Measurements from ENCODE around the gene METTL21C.
A peak's percentile ranks its signal among the peaks of the same experiment; 100 is the strongest.

Gene METTL21C

DNA sequence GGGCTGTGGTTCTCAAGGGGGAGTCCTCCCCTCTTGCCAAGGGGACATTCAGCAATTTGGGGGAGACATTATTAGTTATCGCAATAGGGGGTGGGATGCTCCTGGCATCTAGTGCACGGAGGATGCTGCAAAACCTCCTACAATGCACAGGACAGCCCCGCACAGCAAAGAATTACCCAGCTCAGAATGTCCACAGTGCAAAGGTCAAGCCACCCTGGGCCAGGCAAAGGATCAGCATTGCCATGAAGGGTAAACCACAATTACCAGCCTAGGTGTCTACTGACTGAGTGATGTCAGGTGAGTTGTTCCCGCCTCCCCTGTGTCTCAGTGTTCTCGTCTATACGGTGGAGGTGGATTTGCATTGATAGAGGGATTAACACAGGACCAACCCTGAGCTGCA lies 2.4 kb upstream of the METTL21C start:
- no peak for DNase-seq

DNA sequence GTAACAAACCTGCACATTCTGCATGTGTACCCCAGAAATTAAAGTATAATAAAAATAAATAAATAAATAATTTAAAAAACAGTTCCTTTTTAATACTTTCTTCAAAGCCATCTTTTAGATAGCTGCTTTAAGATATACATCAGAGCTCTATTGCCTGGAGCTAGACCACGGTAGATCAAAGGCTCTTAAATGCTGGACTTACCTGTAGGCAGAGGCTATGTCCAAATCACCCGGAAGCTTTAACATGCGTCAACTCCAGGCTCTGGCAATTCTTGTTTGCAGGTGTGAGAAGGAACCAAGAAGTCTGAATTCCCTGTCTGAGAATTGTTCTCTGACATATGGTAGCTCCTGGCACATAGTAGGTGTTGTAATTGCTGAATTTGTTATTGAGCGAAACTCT lies 1.6 kb upstream of the METTL21C start:
- no peak for DNase-seq

DNA sequence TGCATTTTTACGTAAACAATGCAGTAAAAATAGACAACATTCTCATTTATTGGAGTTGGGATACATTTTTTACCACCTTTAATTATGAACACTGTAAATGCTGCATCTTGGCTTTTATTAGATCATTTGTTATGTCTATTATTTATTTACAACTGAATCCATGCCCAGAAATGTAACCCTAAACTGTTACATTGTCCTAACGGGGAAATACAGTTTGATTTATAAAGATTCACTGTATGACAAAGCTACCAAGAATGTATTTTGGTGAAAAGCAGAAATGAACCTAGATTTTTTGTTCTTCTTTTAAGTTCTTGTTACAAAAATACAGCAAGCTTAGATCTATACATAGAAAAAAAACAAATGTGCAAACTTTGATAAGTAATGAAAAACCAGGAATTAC lies 1.1 kb downstream of the METTL21C start:
- no peak for DNase-seq

DNA sequence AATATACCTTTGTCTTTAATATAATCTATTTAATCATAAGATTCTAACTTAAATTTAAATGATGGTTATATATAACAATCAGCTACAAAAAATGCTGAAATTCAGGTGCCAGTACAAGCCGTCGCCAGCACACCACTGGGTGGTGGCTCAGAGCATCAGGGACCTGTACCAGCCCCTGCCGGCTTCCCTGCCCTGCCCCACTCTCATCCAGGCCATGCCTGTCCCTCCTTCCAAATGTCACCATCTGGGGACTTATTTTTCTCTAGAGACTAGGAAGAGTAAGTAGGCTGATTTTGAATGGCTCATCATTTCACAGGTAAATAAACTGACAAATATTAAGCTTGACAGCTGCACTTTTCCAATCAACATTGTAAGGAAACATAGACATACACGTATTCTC lies 1.6 kb downstream of the METTL21C start:
- peak; percentile 7 to 51 for DNase-seq

DNA sequence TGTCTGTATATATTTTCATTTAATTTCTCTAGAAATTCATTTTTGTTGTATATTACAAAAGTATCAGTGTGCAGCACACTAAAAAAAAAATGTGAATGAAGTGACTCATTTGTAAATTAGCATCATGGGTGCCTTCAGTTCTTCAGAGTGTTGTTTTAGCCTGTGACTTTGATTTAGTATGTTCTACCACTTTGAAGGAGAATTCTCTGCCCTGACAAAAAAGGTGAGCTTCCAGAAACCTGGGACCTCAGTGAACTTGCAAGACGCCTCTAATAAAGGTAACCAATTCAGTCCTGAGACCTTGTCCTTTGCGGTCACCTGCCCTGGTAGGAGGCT lies 2.4 kb downstream of the METTL21C start:
- no peak for DNase-seq

DNA sequence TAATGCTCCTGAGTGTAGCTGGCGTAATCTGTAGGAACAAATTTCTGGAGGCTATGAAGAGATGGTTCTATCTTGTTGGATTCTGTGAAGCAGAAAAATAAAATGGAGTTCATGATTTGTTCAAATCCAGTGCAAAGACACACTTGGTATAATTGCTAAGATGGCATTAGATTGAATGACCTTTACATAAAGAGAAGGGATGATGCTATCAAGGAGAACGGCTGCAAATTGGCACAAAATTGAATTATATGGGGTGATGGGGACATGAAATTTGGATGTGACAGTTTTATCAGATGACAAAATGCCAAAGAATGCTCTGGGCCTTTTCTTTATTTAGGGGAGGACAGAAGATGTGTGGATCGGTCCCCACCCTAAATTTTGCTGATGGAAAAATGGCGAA lies 4.0 kb downstream of the METTL21C start:
- DNase-seq, result no peak

DNA sequence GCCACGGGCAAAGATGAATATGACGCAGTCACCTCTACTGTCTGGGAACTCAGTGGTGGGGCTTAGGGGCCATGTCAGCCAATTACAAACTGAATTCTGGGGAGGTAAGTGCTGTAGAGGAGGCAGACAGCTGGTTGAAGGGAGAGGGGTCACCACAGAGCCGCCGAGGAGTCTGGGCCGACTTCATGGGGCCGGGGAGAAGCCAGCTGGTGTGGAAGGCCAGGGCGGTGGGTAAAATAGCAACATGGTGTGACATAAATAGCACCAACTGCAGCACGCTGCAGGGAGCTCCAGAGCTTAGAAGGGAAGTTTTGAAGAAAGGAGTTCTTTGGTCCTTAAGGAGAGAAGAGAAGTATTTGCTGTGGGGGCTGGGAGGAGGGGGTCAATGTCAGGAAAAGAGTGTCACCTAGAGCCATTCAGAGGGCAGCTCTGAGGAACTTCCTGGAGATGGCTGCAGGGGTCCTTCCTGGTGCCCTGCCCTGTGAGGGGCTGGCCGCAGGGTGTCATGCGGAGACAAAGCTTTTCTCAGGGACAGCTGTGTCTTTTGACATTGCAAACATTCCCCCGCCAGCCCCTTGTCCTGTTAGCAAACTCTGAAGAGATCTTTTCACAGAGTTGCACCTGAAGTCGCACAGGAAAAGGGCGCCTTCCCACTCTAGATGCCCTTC lies 6.4 kb downstream of the METTL21C start:
- peak; percentile 21 to 26 for DNase-seq

DNA sequence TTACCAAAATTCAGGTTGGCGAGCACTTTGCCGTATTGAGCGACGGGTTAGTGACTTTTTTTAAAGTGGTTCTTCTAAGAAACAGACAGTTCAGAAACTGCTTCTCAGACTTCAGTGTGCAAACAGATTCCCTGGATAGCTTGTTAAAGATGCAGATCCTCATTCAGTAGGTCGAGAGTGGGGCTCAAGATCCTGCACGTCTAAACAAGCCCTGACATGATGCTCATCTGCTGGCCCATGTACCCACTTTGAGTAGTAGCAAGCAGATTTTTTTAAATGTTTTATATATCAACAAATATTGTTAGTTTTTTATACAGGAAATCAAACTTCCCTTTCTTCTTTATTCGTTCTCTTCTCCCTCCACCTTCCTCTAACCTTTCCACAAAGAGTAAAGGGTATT lies 7.3 kb downstream of the METTL21C start:
- DNase-seq, result peak in 1 of 2 experiments; percentile 5

DNA sequence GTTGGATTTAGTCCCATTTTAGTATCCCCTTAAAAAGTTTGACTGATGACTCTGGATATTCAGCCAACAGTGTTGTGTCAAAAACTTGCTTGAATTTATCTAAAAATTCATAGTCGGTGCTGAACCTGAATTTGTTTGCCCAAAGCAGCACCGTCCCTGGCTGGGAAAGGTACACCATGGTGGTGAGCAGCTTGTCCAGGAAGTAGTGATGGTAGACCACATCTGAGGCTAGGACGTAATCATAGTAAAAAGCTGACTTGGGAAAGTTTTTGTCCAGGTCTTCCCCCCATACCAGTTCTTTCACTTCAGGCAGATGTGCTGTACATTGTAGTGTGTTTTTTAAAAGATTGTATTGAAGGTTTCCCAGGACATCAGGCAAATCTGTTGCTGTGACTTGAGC lies 8.8 kb downstream of the METTL21C start:
- DNase-seq, result no peak

DNA sequence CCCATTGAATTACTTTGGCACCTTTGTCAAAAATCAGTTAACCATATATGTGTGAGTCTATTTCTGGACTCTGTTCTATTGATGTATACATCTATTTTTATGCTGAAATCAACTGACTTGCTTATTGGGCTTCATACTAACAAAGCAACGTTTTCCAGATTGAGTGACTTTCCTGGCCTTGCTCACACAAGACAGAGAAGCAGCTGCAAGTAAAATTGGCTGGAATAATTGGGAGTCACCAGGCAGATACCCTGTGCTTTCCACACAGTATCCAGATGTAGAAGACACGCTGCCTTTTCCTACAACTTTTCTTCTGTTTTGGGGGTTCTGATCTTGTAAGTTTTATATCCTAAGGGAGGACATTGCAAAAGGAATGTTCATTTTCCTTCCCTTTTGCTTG lies 11.2 kb downstream of the METTL21C start:
- DNase-seq, result no peak

DNA sequence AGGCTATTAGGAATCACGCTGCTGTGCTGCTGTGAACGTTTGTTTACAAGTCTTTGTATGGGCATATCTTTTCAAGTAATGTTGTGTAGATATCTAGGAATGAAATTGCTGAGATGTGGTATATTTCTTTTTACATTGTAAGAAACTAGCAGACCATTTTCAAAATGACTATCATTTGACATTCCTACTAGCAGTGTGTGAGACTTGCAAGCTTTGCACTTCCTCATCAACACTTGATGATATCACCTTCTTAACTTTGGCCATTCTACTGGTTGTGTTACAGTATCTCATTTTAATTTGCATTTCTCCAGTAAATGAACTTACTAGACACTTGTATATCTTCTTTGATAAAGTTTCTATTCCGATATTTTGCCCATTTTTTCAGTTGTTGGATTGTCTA lies 12.1 kb downstream of the METTL21C start:
- no peak for DNase-seq

DNA sequence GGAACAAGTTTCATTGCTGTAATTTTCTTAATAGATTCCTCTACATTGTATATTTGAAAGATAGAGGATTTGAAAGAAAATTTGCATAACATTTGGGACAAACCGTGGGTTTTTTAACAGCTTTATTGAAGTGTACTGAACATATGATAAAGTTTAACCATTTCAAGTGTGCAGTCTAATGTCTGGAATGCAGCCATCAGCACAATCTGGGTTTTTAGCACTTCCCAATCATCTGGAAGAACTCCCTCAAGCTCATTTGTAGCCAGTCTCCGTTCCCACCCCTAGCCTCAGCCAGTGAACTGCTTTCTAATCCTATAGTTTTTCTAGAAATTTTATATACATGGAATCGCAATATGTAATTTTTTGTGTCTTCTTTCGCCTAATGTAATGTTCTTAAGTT lies 12.6 kb downstream of the METTL21C start:
- no peak for DNase-seq

DNA sequence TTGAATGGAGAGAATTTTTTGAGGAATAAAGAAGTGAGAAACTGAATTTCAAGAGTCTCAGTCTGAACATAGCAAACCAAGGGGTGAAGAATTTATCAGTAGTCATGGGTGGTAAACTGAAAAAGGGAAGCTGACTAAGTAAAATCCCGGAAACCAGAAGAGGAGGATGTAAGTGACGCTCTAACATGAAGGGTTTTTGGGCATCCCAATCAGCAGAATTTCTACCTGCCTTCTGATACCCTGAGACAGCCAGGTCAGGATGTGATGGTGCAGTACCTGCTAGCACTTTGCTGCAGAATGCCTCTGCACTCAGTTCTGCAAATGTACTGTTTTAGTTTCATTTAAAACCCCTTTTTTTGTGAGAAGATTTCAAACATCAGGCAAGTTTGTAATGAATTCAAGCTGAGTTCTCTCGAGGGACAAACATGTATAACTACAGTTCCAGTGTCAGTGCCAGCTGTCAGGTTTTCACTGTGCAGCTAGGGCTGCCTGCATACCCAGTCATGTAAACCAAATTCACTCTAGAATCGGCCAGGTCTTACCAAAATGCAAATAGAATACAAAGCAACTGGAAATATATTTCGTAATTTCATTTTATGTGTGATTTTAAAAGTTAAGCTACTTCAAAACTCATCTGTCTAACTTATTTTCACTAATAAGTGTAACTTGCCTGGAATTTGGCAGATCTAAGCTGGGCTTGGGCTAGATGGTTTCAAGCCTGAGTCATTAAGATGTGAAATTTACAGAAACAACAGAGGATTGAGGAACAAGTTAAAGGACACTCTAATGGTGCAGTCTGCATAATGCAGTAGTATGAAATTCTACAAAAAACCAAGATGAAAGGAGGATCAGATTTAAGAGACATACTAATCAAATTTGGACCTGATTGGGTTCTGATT lies 13.8 kb downstream of the METTL21C start:
- no peak for DNase-seq

DNA sequence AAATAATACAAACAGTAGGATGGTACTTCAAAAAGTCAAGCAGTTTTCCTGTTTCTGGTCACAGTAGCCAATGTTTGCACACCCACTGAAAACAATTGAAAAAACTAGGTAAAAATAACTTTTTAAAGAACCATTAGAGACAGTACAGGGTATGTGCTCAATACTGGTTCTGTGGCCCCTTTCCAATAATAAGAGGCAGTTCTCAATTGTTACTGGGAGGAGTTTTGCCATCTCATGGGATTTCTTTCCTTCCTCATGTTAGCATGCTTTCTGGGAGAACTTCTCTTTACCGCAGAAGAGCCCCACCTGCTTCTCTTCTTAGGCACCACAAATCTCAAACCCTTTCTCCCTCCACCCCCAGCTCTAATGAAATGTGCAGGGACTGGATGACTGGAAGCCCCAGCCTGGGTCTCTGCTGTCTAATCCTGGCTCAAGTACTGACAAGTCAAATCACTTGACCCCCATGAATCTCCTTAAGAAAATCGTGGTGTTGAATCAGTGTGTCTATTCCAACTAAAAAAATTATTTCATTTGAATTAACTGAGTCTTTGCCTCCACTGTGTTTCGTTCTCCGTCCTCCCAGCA lies 14.6 kb downstream of the METTL21C start:
- DNase-seq, result no peak

DNA sequence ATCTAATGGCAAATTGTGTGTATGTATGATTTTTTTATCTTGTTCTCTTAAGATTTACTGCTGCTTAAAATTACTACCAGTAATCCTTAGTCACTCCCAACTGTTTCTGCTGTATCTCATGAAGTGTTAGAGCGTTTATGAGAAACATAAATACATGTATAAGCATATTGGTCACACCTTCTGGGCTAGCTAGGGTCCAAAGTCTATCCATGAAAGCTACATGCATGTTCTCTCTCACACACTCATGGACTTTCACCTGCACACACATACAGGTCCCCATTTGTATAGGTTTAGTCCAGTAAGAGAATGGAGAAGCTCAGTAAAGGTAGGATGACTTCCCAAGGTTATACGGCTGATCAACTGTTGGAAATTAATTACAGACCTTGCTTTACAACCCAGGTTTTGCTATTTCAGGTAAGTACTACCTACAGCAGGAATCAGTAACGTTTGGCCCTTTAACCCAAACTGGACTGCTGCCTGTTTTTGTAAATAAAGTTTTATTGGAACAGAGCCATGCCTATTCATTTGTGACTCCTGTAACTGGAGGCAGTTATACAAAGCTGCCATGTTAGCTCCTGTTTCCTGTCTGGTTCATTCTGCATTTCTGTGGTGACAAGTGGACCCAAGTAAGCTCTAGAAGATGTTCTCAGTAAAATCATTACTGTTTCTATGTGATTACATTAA lies 15.3 kb downstream of the METTL21C start:
- DNase-seq, result no peak

DNA sequence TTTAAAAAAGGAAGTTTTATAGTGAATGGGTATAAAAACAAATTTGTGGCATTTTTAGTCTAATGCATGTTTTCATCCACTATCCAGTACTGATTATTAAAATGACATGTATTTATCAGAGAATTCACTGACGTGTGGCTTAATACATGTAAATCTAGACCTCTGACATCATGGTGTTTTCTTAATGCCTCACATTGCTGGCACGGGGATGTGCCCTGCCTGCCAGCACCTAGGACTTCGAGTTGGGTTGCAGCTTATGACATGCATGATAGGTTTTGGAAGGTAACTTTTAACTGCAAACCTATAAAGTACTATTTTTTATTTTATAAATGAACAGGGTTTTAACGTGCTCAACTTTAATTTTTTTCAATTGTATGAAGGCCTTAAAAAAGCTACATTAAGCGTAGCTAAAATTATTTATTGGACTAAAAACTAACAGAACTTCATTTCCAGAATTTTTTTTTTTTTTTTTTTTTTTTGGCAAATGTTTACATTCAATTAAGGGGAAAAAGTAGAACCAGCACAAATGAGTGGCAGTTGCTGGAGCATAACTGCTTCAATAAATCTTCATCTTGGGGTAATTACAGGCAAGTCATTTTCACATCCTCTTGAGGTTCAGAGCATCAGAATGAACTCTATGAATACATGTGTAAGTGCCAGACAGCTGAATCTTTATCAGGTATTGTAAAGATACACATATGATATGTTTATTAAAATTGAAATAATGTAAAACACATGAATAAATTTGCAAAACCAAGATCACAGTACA lies 16.3 kb downstream of the METTL21C start:
- no peak for DNase-seq

DNA sequence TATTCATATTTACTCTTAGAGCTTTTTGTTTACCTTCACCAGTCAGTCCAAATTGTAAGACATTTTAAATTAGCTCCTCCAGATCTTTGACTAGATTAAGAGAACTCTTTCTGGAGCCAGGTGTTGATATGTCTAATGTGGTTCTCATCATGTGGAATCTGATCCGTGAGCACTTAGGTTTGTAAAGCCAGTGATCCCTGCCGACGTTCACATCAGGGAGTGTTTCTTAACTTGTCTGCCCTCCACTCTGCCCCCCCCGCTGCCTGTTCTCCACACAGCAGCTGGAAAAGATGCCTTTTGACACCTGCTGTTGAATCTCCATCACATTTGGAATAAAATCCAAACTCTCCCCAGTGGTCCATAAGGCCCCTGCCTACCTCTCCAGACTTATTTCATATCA lies 17.7 kb downstream of the METTL21C start:
- DNase-seq, result no peak

DNA sequence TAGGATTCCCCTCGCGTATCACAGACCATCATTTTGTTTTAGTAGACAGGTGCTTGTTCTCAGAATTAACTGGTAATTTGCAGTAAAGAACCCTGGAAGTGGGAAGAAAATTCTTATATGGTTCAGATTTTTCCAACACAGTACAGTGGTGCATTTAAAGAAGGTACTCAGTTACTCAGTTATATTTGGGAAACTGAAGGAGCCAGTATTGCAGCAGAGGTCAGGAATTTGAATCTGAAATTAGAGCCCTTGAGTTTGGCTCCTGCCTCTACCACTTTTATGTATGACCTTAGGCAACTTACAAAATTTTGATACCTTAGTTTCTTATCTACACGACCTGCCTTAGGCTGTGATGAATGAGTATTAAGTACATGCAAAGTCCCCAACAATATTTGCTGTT lies 19.7 kb downstream of the METTL21C start:
- no peak for DNase-seq

DNA sequence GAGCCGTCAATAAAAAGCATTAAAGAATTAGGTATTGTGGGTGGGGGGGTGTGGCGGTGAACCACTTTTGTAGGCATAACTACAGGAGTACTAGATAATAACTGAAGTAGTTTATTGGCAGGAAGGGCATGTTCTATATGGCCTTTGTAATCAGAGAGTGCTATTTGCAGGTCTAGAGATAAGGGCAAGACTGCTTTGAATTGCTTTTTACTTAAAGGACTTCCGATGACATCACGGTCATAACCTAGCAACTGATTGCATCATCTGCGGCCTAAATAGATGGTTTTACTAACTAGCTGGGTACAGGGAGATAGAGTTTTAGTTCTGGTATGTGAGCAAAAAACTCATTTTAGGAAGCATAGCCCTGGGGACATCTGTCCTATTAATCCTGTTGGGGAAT lies 24.7 kb downstream of the METTL21C start:
- DNase-seq, result no peak

DNA sequence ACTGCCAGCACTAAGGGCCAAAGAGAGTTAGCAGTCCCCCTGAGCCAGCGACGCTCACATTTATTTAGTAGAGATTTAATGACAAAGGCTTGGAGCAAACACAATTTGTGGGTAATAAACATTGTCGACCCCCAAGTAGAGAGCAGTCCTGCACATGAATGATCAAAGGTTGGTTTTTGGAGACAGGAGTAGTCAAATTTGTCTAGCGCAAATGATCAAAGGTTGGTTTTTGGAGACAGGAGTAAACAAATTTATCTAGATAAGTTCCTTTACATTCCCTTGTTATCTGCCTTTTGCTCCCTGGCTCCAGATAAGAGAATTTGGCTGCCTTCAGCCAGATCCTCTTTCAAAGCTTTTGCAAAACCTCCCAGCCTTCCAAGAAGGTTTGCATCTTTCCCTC lies 26.9 kb downstream of the METTL21C start:
- DNase-seq, result no peak

DNA sequence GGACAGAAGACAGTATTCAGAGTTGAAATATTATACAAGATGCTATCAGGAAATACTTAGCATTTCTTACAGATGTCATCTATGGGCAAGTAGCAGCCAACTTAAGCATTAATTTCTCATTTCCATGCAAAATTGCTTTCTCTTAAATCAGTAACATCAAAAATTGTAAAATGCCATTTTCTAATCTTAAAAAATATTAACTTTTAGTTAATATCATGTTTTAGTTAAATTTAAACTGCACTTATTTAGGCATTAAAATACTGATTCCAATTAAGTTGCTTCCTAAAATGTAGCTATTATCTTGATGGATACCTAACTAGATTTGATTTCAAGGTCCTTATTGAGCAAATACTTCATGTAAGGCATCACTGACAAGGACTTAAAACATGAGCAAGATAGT lies 27.8 kb downstream of the METTL21C start:
- no peak for DNase-seq

DNA sequence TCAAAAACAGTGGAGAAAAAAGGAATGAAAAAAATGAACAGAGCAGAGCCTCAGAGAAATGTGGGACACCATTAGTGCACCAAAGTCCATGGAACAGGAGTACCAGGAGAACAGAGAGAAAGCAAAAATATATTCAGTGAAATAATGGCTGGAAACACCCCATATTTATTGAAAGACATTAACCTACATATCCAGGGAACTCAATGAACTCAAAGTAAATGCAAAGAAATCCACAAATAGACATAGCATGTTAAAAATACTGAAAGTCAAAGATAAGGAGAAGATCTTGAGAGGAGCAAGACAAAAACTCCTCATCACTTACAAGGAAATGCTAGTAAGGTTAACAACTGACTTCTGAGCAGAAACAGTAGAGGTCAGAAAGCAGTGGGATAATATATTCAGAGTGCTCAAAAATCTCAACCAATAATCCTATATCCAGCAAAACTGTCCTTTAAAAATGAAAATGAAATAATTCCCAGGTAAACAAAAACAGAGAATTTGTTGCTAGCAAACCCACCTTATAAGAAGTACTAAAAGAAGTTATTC lies 35.6 kb downstream of the METTL21C start:
- no peak for DNase-seq

DNA sequence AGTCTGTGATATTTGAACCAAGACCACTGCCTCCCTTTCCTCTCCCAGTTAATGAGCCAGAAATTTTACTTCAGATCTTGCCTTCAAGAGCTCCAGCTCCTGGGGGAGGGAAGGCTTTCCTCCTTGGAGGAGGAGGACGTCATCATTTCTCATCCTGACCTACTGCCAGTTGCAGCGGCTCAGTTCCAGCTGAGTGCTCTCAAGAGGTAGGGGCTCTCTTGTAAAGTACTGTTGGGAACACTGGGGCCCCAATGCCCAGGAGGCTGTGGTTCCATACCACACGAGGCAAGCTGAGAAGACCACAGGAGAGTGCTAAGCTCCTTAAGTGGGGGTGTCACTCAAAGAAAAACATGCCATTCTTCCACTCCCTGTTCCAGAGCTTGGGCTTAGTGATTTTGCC lies 36.2 kb downstream of the METTL21C start:
- peak in 1 of 2 experiments; percentile 21 for DNase-seq

Data from NCI-H524 (cell line).